HG03064 (cell line): Measurements from ENCODE around the gene JOSD1.

Experiments
- ATAC-seq: cut with Tn5 transposase; IDR thresholded peaks from one replicate; pipeline ENCODE4 v1.9.1; 2021; ENCODE audit warnings: low read depth; ENCODE audit not compliant: unreplicated experiment

The JOSD1 gene

GRCh38 chr22:38638728-38639127, 62.0 kb downstream of the JOSD1 start:
- ATAC-seq: no peak

- no peak for ATAC-seq
These were observed 62.5 kb downstream of the JOSD1 start for GRCh38 chr22:38638216-38638615.
